AG08395 (cell line): ENCODE results near the gene GIGYF1.
A peak's percentile ranks its signal among the peaks of the same experiment; 100 is the strongest.
"Not testable (repeated sequence)": the region's sequence is repeated elsewhere in the genome, so short reads cannot be mapped to it uniquely, and the experiment has no call there.

Experiments
- DNase-seq: peaks from one replicate; pipeline ENCODE4 v3.0.0; 2012; ENCODE audit warnings: mixed read lengths, low spot score

Gene GIGYF1

GRCh38 chr7:100671353-100672327 is 22.4 kb downstream of the GIGYF1 start:
- no peak for DNase-seq

- DNase-seq, result no peak
Observed at GRCh38 chr7:100670074-100670473, 24.0 kb downstream of the GIGYF1 start.

GRCh38 chr7:100669106-100669505 is 24.9 kb downstream of the GIGYF1 start:
- DNase-seq, result not testable (repeated sequence)

- DNase-seq, result no peak
Observed at GRCh38 chr7:100668069-100668449, 26.0 kb downstream of the GIGYF1 start.

- no peak for DNase-seq
Observed at GRCh38 chr7:100667331-100668068, 26.6 kb downstream of the GIGYF1 start.

GRCh38 chr7:100665168-100665726 is 28.8 kb downstream of the GIGYF1 start:
- DNase-seq, result no peak

- not testable (repeated sequence) for DNase-seq
Observed at GRCh38 chr7:100662194-100662776, 31.8 kb downstream of the GIGYF1 start.

GRCh38 chr7:100655908-100656674 is 38.0 kb downstream of the GIGYF1 start, which contains the start of gene ACTL6B:
TSS of gene ACTL6B (minus strand) at chr7:100656448. CDS start at chr7:100656354, 94 bp downstream.
- DNase-seq, result peak; percentile 92

GRCh38 chr7:100654908-100655831 is 38.9 kb downstream of the GIGYF1 start:
- no peak for DNase-seq

- no peak for DNase-seq
Observed at GRCh38 chr7:100649826-100650565, 44.1 kb downstream of the GIGYF1 start.

- DNase-seq, result no peak
Observed at GRCh38 chr7:100642534-100642907, 51.5 kb downstream of the GIGYF1 start.

- DNase-seq, result no peak
Observed at GRCh38 chr7:100641860-100642533, 52.1 kb downstream of the GIGYF1 start.

- DNase-seq, result no peak
Observed at GRCh38 chr7:100641463-100641859, 52.6 kb downstream of the GIGYF1 start, which contains the start of gene TFR2. TSS of gene TFR2 (minus strand) at chr7:100641552. CDS start at chr7:100641509, 43 bp downstream.

GRCh38 chr7:100640517-100641440 is 53.3 kb downstream of the GIGYF1 start:
- DNase-seq, result no peak

- no peak for DNase-seq
Observed at GRCh38 chr7:100639995-100640516, 54.0 kb downstream of the GIGYF1 start.

- DNase-seq, result peak; percentile 57
Observed at GRCh38 chr7:100632951-100633717, 60.9 kb downstream of the GIGYF1 start.

- no peak for DNase-seq
Observed at GRCh38 chr7:100630066-100630465, 64.0 kb downstream of the GIGYF1 start.
